Measurements from ENCODE around the gene AHDC1.

Gene AHDC1

GRCh38 chr1:27574871-27575831 is 28.8 kb downstream of the AHDC1 start (continued):
- no peak for TF ChIP-seq ZNF518A (tag by site-specific recombination; conservative IDR thresholded peaks at IDR 0.05; ENCODE audit: low read depth)
- TF ChIP-seq IKZF3 (tag by site-specific recombination; IDR thresholded peaks at IDR 0.05): peak; percentile 17; the same call in 1 of the 2 replicates
- no peak for TF ChIP-seq MEIS1 (CRISPR knock-in tag; IDR thresholded peaks at IDR 0.05; ENCODE audit: borderline replicate concordance)
- peak; percentile 85 for TF ChIP-seq ZBTB17 (tag by site-specific recombination; IDR thresholded peaks at IDR 0.05)
- TF ChIP-seq ZNF16 (tag by site-specific recombination; IDR thresholded peaks at IDR 0.05; ENCODE audit: low read depth): no peak
- TF ChIP-seq ZNF658 (tag by site-specific recombination; IDR thresholded peaks at IDR 0.05): no peak
- TF ChIP-seq ZNF791 (tag by site-specific recombination; IDR thresholded peaks at IDR 0.05): no peak
- peak; percentile 87 for TF ChIP-seq KLF16 (tag by site-specific recombination; IDR thresholded peaks at IDR 0.05)
- TF ChIP-seq ZNF654 (tag by site-specific recombination; IDR thresholded peaks at IDR 0.05; ENCODE audit: low read depth): no peak
- TF ChIP-seq ZNF366 (tag by site-specific recombination; conservative IDR thresholded peaks at IDR 0.05): 0 out of 2 replicates have a peak, but pooled peaks have one; percentile 10
- TF ChIP-seq HOXC10 (CRISPR knock-in tag; IDR thresholded peaks at IDR 0.05): no peak
- TF ChIP-seq ZNF404 (tag by site-specific recombination; IDR thresholded peaks at IDR 0.05): no peak
- no peak for TF ChIP-seq ZBTB21 (tag by site-specific recombination; IDR thresholded peaks at IDR 0.05)
- TF ChIP-seq ZNF837 (tag by site-specific recombination; IDR thresholded peaks at IDR 0.05): no peak
- no peak for TF ChIP-seq ZNF510 (tag by site-specific recombination; IDR thresholded peaks at IDR 0.05; ENCODE audit: insufficient replicate concordance)
- TF ChIP-seq REPIN1 (tag by site-specific recombination; IDR thresholded peaks at IDR 0.05; ENCODE audit: low read depth): no peak
- TF ChIP-seq ZNF560 (tag by site-specific recombination; IDR thresholded peaks at IDR 0.05; ENCODE audit: borderline replicate concordance): no peak
- no peak for TF ChIP-seq ZNF362 (tag by site-specific recombination; IDR thresholded peaks at IDR 0.05)
- TF ChIP-seq KLF10 (tag by site-specific recombination; IDR thresholded peaks at IDR 0.05): no peak; the same call in 1 of the 2 replicates
- TF ChIP-seq, protein P1, sequence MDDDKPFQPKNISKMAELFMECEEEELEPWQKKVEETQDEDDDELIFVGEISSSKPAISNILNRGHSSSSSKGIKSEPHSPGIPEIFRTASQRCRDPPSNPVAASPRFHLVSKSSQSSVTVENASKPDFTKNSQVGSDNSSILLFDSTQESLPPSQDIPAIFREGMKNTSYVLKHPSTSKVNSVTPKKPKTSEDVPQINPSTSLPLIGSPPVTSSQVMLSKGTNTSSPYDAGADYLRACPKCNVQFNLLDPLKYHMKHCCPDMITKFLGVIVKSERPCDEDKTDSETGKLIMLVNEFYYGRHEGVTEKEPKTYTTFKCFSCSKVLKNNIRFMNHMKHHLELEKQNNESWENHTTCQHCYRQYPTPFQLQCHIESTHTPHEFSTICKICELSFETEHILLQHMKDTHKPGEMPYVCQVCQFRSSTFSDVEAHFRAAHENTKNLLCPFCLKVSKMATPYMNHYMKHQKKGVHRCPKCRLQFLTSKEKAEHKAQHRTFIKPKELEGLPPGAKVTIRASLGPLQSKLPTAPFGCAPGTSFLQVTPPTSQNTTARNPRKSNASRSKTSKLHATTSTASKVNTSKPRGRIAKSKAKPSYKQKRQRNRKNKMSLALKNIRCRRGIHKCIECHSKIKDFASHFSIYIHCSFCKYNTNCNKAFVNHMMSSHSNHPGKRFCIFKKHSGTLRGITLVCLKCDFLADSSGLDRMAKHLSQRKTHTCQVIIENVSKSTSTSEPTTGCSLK (tag by site-specific recombination; IDR thresholded peaks at IDR 0.05): no peak
- TF ChIP-seq AEBP2 (tag by site-specific recombination; IDR thresholded peaks at IDR 0.05; ENCODE audit: borderline replicate concordance): no peak
- 0 out of 2 replicates have a peak, but pooled peaks have one; percentile 24 for TF ChIP-seq ZNF10 (tag by site-specific recombination; IDR thresholded peaks at IDR 0.05)
- TF ChIP-seq, protein P2, sequence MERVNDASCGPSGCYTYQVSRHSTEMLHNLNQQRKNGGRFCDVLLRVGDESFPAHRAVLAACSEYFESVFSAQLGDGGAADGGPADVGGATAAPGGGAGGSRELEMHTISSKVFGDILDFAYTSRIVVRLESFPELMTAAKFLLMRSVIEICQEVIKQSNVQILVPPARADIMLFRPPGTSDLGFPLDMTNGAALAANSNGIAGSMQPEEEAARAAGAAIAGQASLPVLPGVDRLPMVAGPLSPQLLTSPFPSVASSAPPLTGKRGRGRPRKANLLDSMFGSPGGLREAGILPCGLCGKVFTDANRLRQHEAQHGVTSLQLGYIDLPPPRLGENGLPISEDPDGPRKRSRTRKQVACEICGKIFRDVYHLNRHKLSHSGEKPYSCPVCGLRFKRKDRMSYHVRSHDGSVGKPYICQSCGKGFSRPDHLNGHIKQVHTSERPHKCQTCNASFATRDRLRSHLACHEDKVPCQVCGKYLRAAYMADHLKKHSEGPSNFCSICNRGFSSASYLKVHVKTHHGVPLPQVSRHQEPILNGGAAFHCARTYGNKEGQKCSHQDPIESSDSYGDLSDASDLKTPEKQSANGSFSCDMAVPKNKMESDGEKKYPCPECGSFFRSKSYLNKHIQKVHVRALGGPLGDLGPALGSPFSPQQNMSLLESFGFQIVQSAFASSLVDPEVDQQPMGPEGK (tag by site-specific recombination; IDR thresholded peaks at IDR 0.05): peak; percentile 99
- TF ChIP-seq ZNF202 (tag by site-specific recombination; IDR thresholded peaks at IDR 0.05; ENCODE audit: borderline replicate concordance): no peak
- TF ChIP-seq, protein P3, sequence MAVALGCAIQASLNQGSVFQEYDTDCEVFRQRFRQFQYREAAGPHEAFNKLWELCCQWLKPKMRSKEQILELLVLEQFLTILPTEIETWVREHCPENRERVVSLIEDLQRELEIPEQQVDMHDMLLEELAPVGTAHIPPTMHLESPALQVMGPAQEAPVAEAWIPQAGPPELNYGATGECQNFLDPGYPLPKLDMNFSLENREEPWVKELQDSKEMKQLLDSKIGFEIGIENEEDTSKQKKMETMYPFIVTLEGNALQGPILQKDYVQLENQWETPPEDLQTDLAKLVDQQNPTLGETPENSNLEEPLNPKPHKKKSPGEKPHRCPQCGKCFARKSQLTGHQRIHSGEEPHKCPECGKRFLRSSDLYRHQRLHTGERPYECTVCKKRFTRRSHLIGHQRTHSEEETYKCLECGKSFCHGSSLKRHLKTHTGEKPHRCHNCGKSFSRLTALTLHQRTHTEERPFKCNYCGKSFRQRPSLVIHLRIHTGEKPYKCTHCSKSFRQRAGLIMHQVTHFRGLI (tag by site-specific recombination; IDR thresholded peaks at IDR 0.05): 0 out of 2 replicates have a peak, but pooled peaks have one; percentile 33
